Endothelial cell of umbilical vein (primary cell): Measurements from ENCODE around the gene RBM38.

ENCODE experiments used
- CTCF ChIP-seq, 2 donors: IDR thresholded peaks; 1 replicate in 1 of 2; 2 replicates in 1 of 2; pipeline ENCODE4 v1.5.1; 2011; ENCODE audit warnings: low read length in 2 of 2, mild to moderate bottlenecking in 2 of 2, moderate library complexity in 2 of 2, control low read depth in 1 of 2, inconsistent platforms in 1 of 2, low read depth in 1 of 2; ENCODE audit not compliant: insufficient read depth in 1 of 2; ENCODE audit errors: extremely low read depth in 1 of 2
- EZH2 ChIP-seq: IDR thresholded peaks from 2 replicates; pipeline ENCODE4 v1.6.1; 2012; ENCODE audit warnings: borderline replicate concordance, low read depth, mild to moderate bottlenecking, moderate library complexity, low read length, inconsistent platforms; ENCODE audit not compliant: severe bottlenecking
- FOS ChIP-seq: IDR thresholded peaks from 2 replicates; pipeline ENCODE4 v1.6.1; 2011; ENCODE audit warnings: mild to moderate bottlenecking, low read length, moderate library complexity, borderline replicate concordance; ENCODE audit not compliant: insufficient read depth
- GATA2 ChIP-seq: IDR thresholded peaks from 2 replicates; pipeline ENCODE4 v1.7.0; 2011; ENCODE audit warnings: low read depth, mild to moderate bottlenecking, moderate library complexity, mixed read lengths, low read length; ENCODE audit not compliant: insufficient read length, insufficient read depth
- JUN ChIP-seq: IDR thresholded peaks from 2 replicates; pipeline ENCODE4 v1.6.1; 2011; ENCODE audit warnings: borderline replicate concordance, low read depth; ENCODE audit not compliant: insufficient read length, insufficient read depth
- MAX ChIP-seq: IDR thresholded peaks from 2 replicates; pipeline ENCODE4 v1.6.1; 2011; ENCODE audit not compliant: insufficient read depth, insufficient read length
- MYC ChIP-seq: IDR thresholded peaks from one replicate; pipeline ENCODE4 v1.6.1; 2011; ENCODE audit warnings: mild to moderate bottlenecking, low read depth, low read length
- POLR2A ChIP-seq: IDR thresholded peaks from 2 replicates; pipeline ENCODE4 v1.6.1; 2012; ENCODE audit warnings: low read depth, mild to moderate bottlenecking, control low read depth, low read length
- POLR2AphosphoS5 ChIP-seq: IDR thresholded peaks from 2 replicates; pipeline ENCODE4 v1.6.1; 2012; ENCODE audit warnings: low read depth, mild to moderate bottlenecking, control low read depth, low read length, moderate library complexity; ENCODE audit not compliant: insufficient read depth

GRCh38 chr20:57398231-57398821, 7.1 kb downstream of the RBM38 start:
- TF ChIP-seq CTCF (IDR thresholded peaks at IDR 0.05; ENCODE audit: extremely low read depth in 1 of 2, insufficient read depth in 1 of 2, low read depth in 1 of 2, low read length in 2 of 2) (no peak), POLR2A (no peak), MAX (no peak), POLR2AphosphoS5 (no peak), EZH2 (no peak), JUN (no peak), MYC (no peak), FOS (no peak), GATA2 (no peak)
